Mucosa of descending colon (tissue), 3 donors: ENCODE results near the gene F12. TPM values are rescaled to one million over a fixed set of nuclear protein-coding genes. Genes with fewer than 3 reads are reported as not detected.
"Not testable (repeated sequence)": the region's sequence is repeated elsewhere in the genome, so short reads cannot be mapped to it uniquely, and the experiment has no call there.

Source experiments
- ATAC-seq: fragments of 200-7000 bp; cut with Tn5 transposase; one replicate; pipeline ENCODE4 v1.9.1; 2020; ENCODE audit warnings: mild to moderate bottlenecking, moderate library complexity
- DNase-seq, 3 donors: peaks; one replicate each; pipeline ENCODE4 v3.0.0-alpha.2; 2020
- H3K36me3 ChIP-seq: fragments of 200-600 bp; one replicate; pipeline ENCODE4 v1.8.0; 2021; ENCODE audit warnings: low read depth, mild to moderate bottlenecking
- H3K4me1 ChIP-seq: fragments of 200-600 bp; one replicate; pipeline ENCODE4 v1.8.0; 2021; ENCODE audit warnings: low read depth, mild to moderate bottlenecking
- H3K4me3 ChIP-seq: fragments of 200-600 bp; one replicate; pipeline ENCODE4 v1.8.0; 2021; ENCODE audit warnings: mild to moderate bottlenecking
- H3K9me3 ChIP-seq: fragments of 200-600 bp; one replicate; pipeline ENCODE4 v1.8.0; 2021; ENCODE audit warnings: mild to moderate bottlenecking
- CTCF ChIP-seq: fragments of 200-600 bp; IDR thresholded peaks from one replicate; pipeline ENCODE4 v1.8.0; 2022; ENCODE audit warnings: antibody characterized with exemption, mild to moderate bottlenecking
- intact Hi-C, 2 donors: fragments of 100-400 bp; cut with DNase I in 1 of 2; cut with micrococcal nuclease in 1 of 2; formaldehyde crosslinking; loops; one replicate each; pipeline versions ENCODE4 v1.11.0 to v1.11.1; 2022; cut with DNase I, micrococcal nuclease
- total RNA-seq, 3 donors: library from RNA; stranded (reverse); fragmentation: NEBNext Ultra II Directional in 2 of 3; extraction: Animal tissue kit (Norgen Biotek cat#: 25700) in 2 of 3; gene quantifications; one replicate each; pipeline versions ENCODE4 v1.2.1 to v1.2.4, GENCODE V29; 2021 to 2023
- donor health status: DM: no; HTN: no; CAD: no; lungs with moderate emphysema.
- donor health status: DM: no; HTN: no; CAD: no.
- donor health status: DM: no; HTN: yes; CAD: no.

Gene F12
- total RNA-seq, 3 donors from 2014 or later, result 3.0 to 9.2 (median 7.0) TPM

- TF ChIP-seq CTCF, result no peak
- Histone ChIP-seq H3K36me3 (no peaks in the 10 kb centered on the region), H3K4me1 (peaks cover 40% of the 10 kb centered on the region), H3K4me3 (peak overlapping the region; percentile 3), H3K9me3 (no peaks in the 10 kb centered on the region)
- intact Hi-C loops, result loop anchor here in 1 of 2 donors (10.0 kb wide), 1 partner anchor 48 kb away; the partner anchor contains the start of gene MXD3
- DNase-seq (peak; percentile 85 to 87 (median 86)), ATAC-seq (peak; percentile 80)
These were observed 46.5 kb downstream of the F12 start for GRCh38 chr5:177362610-177363507.

- DNase-seq (peak in 1 of 3 donors; percentile 55), ATAC-seq (no peak)
- intact Hi-C loops, result loop anchor here in 1 of 2 donors (10.0 kb wide), 1 partner anchor 47 kb away; the partner anchor contains the start of gene MXD3
- H3K9me3 ChIP-seq, result no peaks in the 10 kb centered on the region
- H3K36me3 ChIP-seq, result no peaks in the 10 kb centered on the region
- TF ChIP-seq CTCF, result no peak
- no peak overlapping the region for H3K4me3 ChIP-seq
- peaks cover 40% of the 10 kb centered on the region for H3K4me1 ChIP-seq
These were observed 47.1 kb downstream of the F12 start for GRCh38 chr5:177362292-177362609.

GRCh38 chr5:177361418-177362291 is 47.7 kb downstream of the F12 start:
- Histone ChIP-seq H3K36me3 (no peaks in the 10 kb centered on the region), H3K4me1 (peaks cover 41% of the 10 kb centered on the region), H3K4me3 (no peak overlapping the region), H3K9me3 (no peaks in the 10 kb centered on the region)
- TF ChIP-seq CTCF, result no peak
- no peak for ATAC-seq
- peak in 2 of 3 donors; percentile 39 to 58 for DNase-seq
- intact Hi-C loops, result loop anchor here in 1 of 2 donors (10.0 kb wide), 1 partner anchor 47 kb away; the partner anchor contains the start of gene MXD3

- not testable (repeated sequence) for H3K36me3 ChIP-seq, ATAC-seq, H3K4me3 ChIP-seq, H3K9me3 ChIP-seq
- H3K4me1 ChIP-seq, result peaks cover 36% of the 10 kb centered on the region
- intact Hi-C loops, result loop anchor here in 1 of 2 donors (10.0 kb wide), 1 partner anchor 46 kb away; the partner anchor contains the start of gene MXD3
- peak in 2 of 3 donors; percentile 31 to 40 for DNase-seq
These were observed 48.6 kb downstream of the F12 start for GRCh38 chr5:177360740-177361139.

GRCh38 chr5:177359860-177360259 is 49.5 kb downstream of the F12 start:
- Histone ChIP-seq H3K4me1 (peaks cover 36% of the 10 kb centered on the region), H3K4me3 (no peak overlapping the region), H3K36me3 (no peaks in the 10 kb centered on the region), H3K9me3 (no peaks in the 10 kb centered on the region)
- ATAC-seq, result no peak
- intact Hi-C loops, result loop anchor here in 1 of 2 donors (10.0 kb wide), 1 partner anchor 45 kb away; the partner anchor contains the start of gene MXD3
- no peak for TF ChIP-seq CTCF
- peak in 1 of 3 donors; percentile 16 for DNase-seq
